ENCODE results near the gene SLC31A2.

The SLC31A2 gene

GRCh38 chr9:113183956-113184488, 33.2 kb downstream of the SLC31A2 start:
- no peaks in the 10 kb centered on the region for H3K9me3 ChIP-seq (ENCODE audit: insufficient read depth, low read length, severe bottlenecking)
- no peak overlapping the region for H3K4me3 ChIP-seq (ENCODE audit: low read depth in 1 of 2, low read length in 2 of 2)
- no peak overlapping the region for H2AFZ ChIP-seq (ENCODE audit: low read depth, low read length)
- ATAC-seq (ENCODE audit: insufficient read depth, low read depth) = no peak
- H3K79me2 ChIP-seq (ENCODE audit: insufficient read depth, low read length) = no peaks in the 10 kb centered on the region
- no peak overlapping the region for H3K9ac ChIP-seq (ENCODE audit: low read depth, low read length)
- DNase-seq = no peak
- TF ChIP-seq EZH2 (IDR thresholded peaks at IDR 0.05; ENCODE audit: borderline replicate concordance, low read depth, low read length, severe bottlenecking) (no peak), CTCF (IDR thresholded peaks at IDR 0.05; ENCODE audit: borderline replicate concordance, extremely low read depth, low read length, poor library complexity, severe bottlenecking) (no peak)
- H3K36me3 ChIP-seq (ENCODE audit: insufficient read depth, low read length) = peaks cover 94% of the 10 kb centered on the region
- no peaks in the 10 kb centered on the region for H3K27me3 ChIP-seq (ENCODE audit: insufficient read depth, low read length, poor library complexity)
- H3K27ac ChIP-seq (ENCODE audit: low read length) = no peak overlapping the region
- no peaks in the 10 kb centered on the region for H3K4me1 ChIP-seq (ENCODE audit: insufficient read depth, low read length)
- H4K20me1 ChIP-seq (ENCODE audit: insufficient read depth, low read length) = no peaks in the 10 kb centered on the region
- H3K4me2 ChIP-seq (ENCODE audit: insufficient read depth, low read length) = no peak overlapping the region

DNA sequence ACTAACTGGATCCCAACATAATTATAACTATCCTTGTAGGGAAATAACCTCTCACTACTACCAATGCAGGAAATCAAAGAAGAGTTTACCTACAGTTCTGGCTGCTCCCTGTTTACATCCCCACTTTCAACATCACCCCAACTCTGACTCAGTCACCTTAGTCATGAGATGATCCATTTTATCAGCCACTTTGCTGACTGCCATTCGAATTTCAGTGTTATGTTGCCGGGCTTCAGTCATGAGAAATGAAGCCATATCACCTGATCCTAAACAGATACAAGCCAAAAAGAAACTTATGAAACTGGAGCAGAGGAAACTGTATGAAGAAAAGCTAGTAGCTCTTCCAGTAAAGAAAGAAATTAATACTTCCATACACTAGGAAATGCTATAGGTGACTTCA, 33.7 kb downstream of the SLC31A2 start:
- Histone ChIP-seq H2AFZ (ENCODE audit: low read depth, low read length) (no peak overlapping the region), H3K9ac (ENCODE audit: low read depth, low read length) (no peak overlapping the region), H3K27ac (ENCODE audit: low read length) (no peak overlapping the region), H3K9me3 (ENCODE audit: insufficient read depth, low read length, severe bottlenecking) (no peaks in the 10 kb centered on the region), H3K4me3 (ENCODE audit: low read depth in 1 of 2, low read length in 2 of 2) (no peak overlapping the region), H3K4me2 (ENCODE audit: insufficient read depth, low read length) (no peak overlapping the region), H3K27me3 (ENCODE audit: insufficient read depth, low read length, poor library complexity) (no peaks in the 10 kb centered on the region), H3K36me3 (ENCODE audit: insufficient read depth, low read length) (peaks cover 95% of the 10 kb centered on the region), H4K20me1 (ENCODE audit: insufficient read depth, low read length) (no peaks in the 10 kb centered on the region), H3K4me1 (ENCODE audit: insufficient read depth, low read length) (no peaks in the 10 kb centered on the region), H3K79me2 (ENCODE audit: insufficient read depth, low read length) (no peaks in the 10 kb centered on the region)
- no peak for ATAC-seq (ENCODE audit: insufficient read depth, low read depth)
- no peak for DNase-seq
- TF ChIP-seq EZH2 (IDR thresholded peaks at IDR 0.05; ENCODE audit: borderline replicate concordance, low read depth, low read length, severe bottlenecking) (no peak), CTCF (IDR thresholded peaks at IDR 0.05; ENCODE audit: borderline replicate concordance, extremely low read depth, low read length, poor library complexity, severe bottlenecking) (no peak)

DNA sequence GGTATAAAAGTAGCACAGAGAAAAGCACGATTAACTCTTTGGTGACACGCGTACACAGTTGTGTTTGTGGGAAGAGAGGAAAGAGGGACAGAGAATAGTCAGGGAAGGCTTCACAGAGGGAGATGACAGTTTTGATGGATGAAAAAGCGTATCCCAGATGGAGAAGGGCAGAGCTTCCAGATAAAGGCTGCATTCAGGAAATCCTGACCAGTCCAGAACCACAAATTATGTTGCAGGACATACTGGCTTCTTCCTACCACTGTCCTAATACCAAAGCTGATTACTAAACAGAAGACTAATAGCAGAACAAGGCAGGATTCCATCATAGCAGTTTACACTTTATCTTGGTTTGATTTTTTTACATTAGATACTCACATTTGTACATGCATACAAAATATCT, 34.5 kb downstream of the SLC31A2 start:
- ATAC-seq (ENCODE audit: insufficient read depth, low read depth) (no peak), DNase-seq (no peak)
- no peak overlapping the region for H3K27ac ChIP-seq (ENCODE audit: low read length)
- no peaks in the 10 kb centered on the region for H4K20me1 ChIP-seq (ENCODE audit: insufficient read depth, low read length)
- H2AFZ ChIP-seq (ENCODE audit: low read depth, low read length) = no peak overlapping the region
- H3K4me1 ChIP-seq (ENCODE audit: insufficient read depth, low read length) = no peaks in the 10 kb centered on the region
- H3K9me3 ChIP-seq (ENCODE audit: insufficient read depth, low read length, severe bottlenecking) = no peaks in the 10 kb centered on the region
- TF ChIP-seq CTCF (IDR thresholded peaks at IDR 0.05; ENCODE audit: borderline replicate concordance, extremely low read depth, low read length, poor library complexity, severe bottlenecking) (no peak), EZH2 (IDR thresholded peaks at IDR 0.05; ENCODE audit: borderline replicate concordance, low read depth, low read length, severe bottlenecking) (no peak)
- no peak overlapping the region for H3K4me2 ChIP-seq (ENCODE audit: insufficient read depth, low read length)
- H3K36me3 ChIP-seq (ENCODE audit: insufficient read depth, low read length) = peaks cover 94% of the 10 kb centered on the region
- no peaks in the 10 kb centered on the region for H3K27me3 ChIP-seq (ENCODE audit: insufficient read depth, low read length, poor library complexity)
- H3K4me3 ChIP-seq (ENCODE audit: low read depth in 1 of 2, low read length in 2 of 2) = no peak overlapping the region
- no peak overlapping the region for H3K9ac ChIP-seq (ENCODE audit: low read depth, low read length)
- H3K79me2 ChIP-seq (ENCODE audit: insufficient read depth, low read length) = no peaks in the 10 kb centered on the region
